ENCODE data around the gene TEX9.

Gene TEX9

GRCh38 chr15:56425976-56426375 is 60.8 kb downstream of the TEX9 start:
- ChIA-PET CTCF (interaction anchor here (0.8 to 7.2 kb wide), 4 partner anchors 15 to 1776 kb away, joined by 3 to 109 read pairs (median 7); no protein-coding TSS in a partner anchor), POLR2A (no interaction called here)
- H3K4me3 ChIP-seq (ENCODE audit: low read depth, low read length), result no peak overlapping the region
- TF ChIP-seq CTCF (IDR thresholded peaks at IDR 0.05; ENCODE audit: insufficient read depth, low read length, missing control alignments), result no peak
- no peak for DNase-seq (ENCODE audit: low read depth, low spot score)

GRCh38 chr15:56428821-56429458 is 63.7 kb downstream of the TEX9 start:
- CTCF ChIA-PET, result interaction anchor here (0.6 to 7.2 kb wide), 21 partner anchors 9 to 781 kb away, joined by 3 to 109 read pairs (median 4); partner anchors contain the start of gene MNS1
- peak; percentile 42 for TF ChIP-seq CTCF (IDR thresholded peaks at IDR 0.05; ENCODE audit: insufficient read depth, low read length, missing control alignments)
- POLR2A ChIA-PET, result no interaction called here
- no peak overlapping the region for H3K4me3 ChIP-seq (ENCODE audit: low read depth, low read length)
- no peak for DNase-seq (ENCODE audit: low read depth, low spot score)

GRCh38 chr15:56432304-56432703 is 67.1 kb downstream of the TEX9 start:
- ChIA-PET POLR2A (no interaction called here), CTCF (interaction anchor here (1.0 kb wide), 1 partner anchor 183 kb away, joined by 3 read pairs; no protein-coding TSS in a partner anchor)
- no peak for TF ChIP-seq CTCF (IDR thresholded peaks at IDR 0.05; ENCODE audit: insufficient read depth, low read length, missing control alignments)
- no peak for DNase-seq (ENCODE audit: low read depth, low spot score)
- H3K4me3 ChIP-seq (ENCODE audit: low read depth, low read length), result no peak overlapping the region

- TF ChIP-seq CTCF (IDR thresholded peaks at IDR 0.05; ENCODE audit: insufficient read depth, low read length, missing control alignments), result no peak
- ChIA-PET CTCF (interaction anchor here (1.0 to 1.5 kb wide), 5 partner anchors 9 to 523 kb away, joined by 3 to 6 read pairs (median 3); no protein-coding TSS in a partner anchor), POLR2A (no interaction called here)
- DNase-seq (ENCODE audit: low read depth, low spot score), result no peak
- no peak overlapping the region for H3K4me3 ChIP-seq (ENCODE audit: low read depth, low read length)
These were observed 75.1 kb downstream of the TEX9 start for GRCh38 chr15:56440214-56440770.

GRCh38 chr15:56442354-56442753 is 77.1 kb downstream of the TEX9 start:
- POLR2A ChIA-PET, result no interaction called here

More at GRCh38 chr15:56442354-56442753, 77.1 kb downstream of the TEX9 start:
- H3K4me3 ChIP-seq (ENCODE audit: low read depth, low read length), result no peak overlapping the region
- no peak for TF ChIP-seq CTCF (IDR thresholded peaks at IDR 0.05; ENCODE audit: insufficient read depth, low read length, missing control alignments)
- no peak for DNase-seq (ENCODE audit: low read depth, low spot score)
- CTCF ChIA-PET, result interaction anchor here (0.7 to 1.7 kb wide), 3 partner anchors 11 to 48 kb away, joined by 3 to 5 read pairs (median 4); no protein-coding TSS in a partner anchor

Data from AG04449 (cell line).